GM19240 (cell line): ENCODE measurements around the gene FILIP1.
"Not testable (repeated sequence)": the region's sequence is repeated elsewhere in the genome, so short reads cannot be mapped to it uniquely, and the experiment has no call there.

Experiments
- DNase-seq: peaks from one replicate; pipeline ENCODE4 v3.0.0; 2011; ENCODE audit warnings: low spot score; ENCODE audit not compliant: insufficient read length

Gene FILIP1

GRCh38 chr6:75421316-75422023, 72.1 kb downstream of the FILIP1 start:
- DNase-seq = no peak

DNA sequence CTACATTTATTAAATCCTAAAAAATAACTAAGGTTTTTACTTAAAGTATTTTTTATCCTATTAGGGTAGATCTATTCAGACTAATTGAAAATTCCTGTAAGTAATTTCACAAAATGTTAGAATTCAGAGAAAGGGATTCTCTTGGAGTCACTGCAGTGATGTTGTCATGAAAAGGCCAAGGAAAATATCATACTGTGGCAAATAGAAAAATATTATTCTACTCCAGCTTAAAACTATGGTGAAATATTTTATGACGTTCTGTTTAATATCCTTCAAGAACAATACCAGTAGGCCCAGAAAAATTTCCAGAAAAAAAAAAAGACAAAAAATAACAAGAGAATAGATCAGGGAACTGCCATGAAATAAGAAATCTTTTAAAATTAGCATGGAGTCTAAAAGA, 73.6 kb downstream of the FILIP1 start:
- DNase-seq = no peak

GRCh38 chr6:75419416-75419815, 74.2 kb downstream of the FILIP1 start:
- no peak for DNase-seq

- no peak for DNase-seq
Observed at GRCh38 chr6:75418233-75418632, 75.4 kb downstream of the FILIP1 start.

DNA sequence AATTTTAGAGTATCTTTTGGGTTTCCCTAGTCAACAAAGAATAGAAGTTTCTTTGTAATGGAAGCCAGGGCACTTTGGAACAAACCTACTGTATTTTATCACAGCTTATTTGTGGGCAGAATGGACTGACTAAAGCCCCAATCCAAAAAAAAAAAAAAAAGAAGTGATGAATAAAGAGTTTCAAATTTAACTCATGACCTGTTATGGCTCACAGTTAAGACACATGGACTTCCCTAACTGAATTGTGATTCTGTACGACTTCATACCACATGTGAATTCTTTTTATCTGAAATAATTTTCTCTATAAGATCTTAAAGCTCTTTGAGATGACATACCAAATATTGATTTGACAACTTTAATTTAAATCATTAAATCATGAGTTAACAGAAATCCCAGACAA, 77.2 kb downstream of the FILIP1 start:
- DNase-seq = no peak

DNA sequence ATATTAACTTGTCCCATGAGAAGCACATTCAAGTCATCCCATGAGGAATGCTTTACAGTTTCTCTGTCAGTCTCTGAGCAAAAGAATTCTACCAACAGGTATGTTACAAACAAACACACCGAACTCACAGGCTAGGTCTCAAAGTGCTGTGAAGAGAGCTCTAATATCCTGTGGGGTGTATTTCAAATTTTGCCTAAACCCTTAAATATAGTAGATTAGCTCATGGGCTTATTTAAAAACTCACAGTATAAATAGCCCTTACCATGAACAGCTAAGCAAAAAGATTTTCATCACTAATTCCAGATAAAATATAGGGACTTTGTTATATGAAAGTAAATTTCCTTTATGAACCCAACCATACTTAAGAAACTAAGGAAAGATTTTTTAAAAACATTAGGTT, 77.8 kb downstream of the FILIP1 start:
- no peak for DNase-seq

- DNase-seq = no peak
Observed at GRCh38 chr6:75414445-75415021, 79.1 kb downstream of the FILIP1 start.

DNA sequence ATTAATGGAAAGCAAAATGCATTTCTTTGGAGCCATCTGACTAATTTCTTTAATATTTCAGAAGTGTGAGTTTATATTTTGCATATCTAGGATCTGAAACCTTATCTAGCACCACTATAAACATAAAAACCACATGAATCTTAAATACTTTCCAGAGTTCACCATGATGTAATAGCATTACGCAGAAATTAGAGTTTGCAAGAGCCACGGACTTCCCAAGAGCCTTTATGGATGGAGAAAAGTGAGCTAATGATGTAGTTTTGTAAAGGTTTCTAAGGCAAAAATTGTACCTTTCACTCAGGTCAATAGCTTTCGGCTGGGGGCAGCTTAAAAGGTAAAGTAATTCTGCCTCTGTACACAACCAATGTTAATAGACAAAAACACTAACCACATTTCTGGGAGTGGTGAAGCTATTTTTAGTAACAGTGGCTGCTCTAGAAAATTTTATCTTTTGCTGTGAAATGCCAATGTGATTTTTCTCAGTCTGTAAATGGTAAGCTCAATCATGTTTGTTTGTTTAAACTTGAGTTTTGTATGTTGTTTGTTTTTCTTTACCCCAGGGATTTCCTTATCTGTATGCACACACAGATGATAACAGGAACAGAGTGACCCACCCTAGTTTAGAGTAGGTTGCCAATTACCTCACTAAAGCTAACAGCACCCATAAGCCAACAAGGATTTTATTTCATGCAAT, 80.5 kb downstream of the FILIP1 start:
- no peak for DNase-seq

DNA sequence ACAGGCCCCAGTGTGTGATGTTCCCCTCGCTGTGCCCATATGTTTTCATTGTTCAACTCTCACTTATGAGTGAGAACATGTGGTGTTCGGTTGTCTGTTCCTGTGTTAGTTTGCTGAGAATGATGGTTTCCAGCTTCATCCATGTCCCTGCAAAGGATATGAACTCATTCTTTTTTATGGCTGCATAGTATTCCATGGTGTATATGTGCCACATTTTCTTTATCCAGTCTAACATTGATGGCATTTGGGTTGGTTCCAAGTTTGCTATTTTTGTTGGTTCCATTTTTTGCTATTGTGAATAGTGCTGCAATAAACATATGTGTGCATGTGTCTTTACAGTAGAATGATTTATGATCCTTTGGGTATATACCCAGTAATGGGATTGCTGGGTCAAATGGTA, 83.0 kb downstream of the FILIP1 start:
- DNase-seq = not testable (repeated sequence)

DNA sequence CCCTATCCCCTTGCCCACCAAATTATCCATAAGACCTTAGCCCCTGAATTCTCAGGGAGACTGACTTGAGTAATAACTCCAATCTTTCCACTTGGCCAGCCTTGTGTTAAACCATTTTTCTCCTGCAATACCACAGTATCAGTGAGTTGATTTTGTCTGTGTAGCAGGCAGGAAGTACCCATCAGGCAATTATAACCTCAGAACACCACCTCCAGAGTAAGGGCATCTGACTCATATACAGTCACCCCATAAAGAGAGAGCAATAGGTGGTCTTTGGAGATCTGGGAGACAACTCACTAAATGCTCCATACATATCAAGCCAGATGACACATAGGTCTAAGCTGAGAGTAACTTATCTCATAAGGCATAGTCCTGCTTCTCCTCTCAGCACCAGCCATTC, 83.7 kb downstream of the FILIP1 start:
- no peak for DNase-seq

DNA sequence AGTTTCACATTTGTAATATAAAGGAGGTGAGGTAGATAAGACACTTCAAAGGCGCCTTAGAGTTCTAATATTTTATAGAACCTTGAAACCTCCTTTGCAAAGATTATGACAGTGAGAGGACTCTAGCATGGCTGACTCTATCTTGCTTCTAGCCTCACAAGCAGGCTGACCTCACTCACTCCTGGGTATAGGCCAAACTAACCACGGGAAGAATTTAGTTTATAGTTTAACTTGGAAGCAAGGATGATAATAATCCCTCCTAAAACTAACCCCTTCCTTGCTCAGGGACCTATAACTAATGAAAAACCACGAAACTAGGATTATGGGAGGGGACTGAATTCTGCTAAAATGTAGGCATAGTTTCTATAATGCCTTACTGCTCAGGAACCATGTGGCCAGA, 84.3 kb downstream of the FILIP1 start:
- DNase-seq = no peak

DNA sequence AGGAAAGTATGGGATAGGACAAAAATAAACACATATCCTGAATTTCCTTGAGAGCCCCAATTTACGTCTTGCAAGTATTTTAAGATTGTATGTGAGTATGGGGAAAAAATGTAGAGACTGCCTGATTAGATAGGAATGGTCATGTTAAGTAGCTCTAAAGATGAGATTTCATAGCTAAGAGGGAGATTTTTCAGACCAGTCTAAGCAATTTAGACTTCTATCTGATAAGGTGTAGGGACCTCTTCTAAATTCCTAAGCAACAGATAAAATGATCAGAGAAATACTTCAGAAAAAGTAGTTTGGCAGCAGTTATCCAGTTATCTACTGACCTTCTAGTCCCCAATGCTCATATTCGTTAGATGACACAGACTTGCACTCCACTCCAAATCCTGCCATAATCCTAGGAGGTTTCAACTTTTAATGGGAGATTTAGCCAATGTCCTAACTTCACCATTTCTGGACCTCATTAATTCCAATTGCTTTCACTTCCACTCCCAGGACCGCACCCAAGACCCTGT, 90.0 kb downstream of the FILIP1 start:
- no peak for DNase-seq

GRCh38 chr6:75402296-75402695, 91.3 kb downstream of the FILIP1 start:
- DNase-seq = no peak

DNA sequence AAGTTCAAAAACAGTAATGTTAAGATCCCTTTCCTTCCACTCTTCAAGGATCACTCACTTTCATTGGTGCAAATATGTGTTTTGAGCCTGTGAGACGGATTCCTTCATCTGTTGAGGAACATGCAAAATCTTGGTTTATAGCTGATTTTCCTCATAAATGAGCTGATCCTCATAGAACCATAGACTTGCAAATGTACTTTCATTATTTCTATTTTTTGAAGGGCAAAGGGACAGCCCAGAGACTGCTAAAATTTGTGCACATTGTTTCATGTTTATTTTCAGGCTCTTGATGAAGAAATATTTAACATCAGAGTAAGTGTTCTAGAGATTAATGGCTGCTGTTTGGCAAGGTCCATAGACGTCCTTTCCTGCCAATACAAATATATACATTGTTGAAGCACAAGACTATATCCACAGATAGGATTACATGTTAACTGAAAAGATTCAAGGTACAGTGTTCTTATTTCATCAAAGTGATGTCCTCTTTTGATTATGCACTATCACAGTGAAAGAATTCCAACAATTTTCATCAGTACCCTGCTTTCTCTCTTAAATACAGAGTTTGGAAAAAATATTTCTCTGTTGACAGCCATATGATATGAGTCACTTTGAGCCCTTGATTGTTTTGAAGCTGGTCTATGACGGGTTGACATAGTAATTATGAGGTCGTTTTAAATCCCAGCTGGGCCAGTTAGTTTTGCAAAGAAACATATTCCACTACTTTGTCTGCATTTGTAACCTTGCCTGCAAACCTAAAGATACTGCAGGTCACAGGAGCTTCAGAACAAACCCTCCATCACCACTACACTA, 95.7 kb downstream of the FILIP1 start:
- DNase-seq = no peak

DNA sequence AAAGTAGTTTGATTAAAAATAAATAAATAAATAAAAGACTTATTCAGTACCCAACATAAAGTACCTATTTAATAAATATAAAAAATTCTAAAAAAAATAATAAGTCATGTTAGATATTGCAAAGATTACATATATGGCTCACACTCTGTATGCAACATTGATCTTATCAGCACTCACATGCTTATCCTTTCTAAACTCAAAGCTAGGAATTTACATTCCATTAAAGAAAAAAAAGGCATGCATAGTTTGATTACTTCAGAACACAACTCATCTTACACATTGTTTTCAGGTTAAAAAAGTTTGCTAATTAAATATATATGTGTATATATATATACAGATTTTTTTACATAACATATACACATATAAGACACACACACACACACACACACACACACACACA, 96.4 kb downstream of the FILIP1 start:
- DNase-seq = no peak

DNA sequence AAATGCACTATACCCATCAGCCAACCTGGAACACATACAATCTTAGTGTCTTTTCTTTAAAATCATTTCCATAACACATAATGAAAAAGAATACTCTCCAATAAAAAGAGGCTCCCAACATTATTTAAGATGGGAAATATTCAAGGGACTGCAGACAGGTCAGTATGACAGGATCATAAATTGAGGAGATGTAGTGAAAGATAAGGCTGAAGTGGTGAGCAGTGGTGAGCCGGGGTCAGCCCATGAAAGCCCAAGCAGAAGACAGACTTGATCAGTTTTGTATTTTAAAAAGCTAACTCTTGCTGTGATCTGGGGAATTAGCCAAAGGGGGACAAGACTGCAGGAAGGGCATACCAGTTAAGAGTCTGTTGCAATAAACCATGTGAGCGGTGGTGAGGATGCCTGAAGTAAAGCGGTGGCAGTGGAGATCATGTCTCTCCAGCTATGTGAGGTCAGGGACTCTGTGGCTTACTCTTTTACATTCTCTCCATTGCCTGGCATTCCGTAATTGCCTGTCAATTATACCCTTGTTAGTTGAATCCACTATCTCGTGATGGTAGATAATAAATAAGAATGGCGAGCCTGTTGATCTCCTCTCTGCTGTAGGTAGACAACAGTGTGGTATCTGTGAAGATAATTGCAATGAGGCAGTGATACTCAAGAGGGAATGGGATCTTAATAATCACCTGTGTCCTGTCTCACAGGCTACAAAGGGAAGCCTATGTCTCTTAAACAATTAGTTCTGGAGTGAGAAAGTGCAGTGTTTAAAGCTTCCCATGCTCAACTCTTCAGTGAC, 97.4 kb downstream of the FILIP1 start:
- DNase-seq = no peak

DNA sequence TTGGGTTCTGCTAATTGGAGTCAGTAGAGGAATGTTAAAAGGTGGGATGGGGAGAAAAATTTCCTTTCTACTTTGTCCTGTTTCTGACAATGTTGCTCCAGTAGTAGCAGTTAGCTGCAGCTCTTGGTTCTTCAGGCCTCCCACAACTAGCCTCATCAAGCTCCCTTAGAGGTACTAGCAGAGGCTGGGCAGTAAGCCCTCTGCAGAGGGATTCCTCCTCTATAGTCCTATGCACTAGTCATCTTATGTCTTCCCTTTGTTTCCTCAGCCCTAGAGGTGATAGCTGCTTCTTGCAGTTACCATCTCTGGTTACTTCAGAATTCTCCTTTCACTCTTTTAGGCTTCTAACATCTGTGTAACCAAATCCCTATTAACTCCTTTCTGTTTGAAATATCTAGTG, 99.8 kb downstream of the FILIP1 start:
- DNase-seq = no peak

DNA sequence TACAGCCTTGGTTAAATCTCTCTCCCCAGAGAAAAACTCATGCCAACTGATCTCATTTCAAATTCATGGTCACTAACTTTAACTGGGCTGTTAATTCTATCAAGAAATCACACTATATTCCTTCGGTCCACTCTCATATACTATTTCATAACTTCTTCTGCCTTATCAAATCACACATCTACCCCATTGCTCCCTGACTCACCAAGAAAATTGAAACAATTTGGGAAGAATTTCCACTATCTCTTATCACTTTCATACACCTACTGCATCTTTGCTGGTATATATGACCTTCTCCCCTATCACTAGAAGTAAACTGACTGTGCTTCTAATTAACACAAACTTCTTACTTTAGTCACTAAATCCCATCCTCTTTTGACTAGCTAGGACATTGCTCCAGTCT, 102.3 kb downstream of the FILIP1 start:
- DNase-seq = no peak

DNA sequence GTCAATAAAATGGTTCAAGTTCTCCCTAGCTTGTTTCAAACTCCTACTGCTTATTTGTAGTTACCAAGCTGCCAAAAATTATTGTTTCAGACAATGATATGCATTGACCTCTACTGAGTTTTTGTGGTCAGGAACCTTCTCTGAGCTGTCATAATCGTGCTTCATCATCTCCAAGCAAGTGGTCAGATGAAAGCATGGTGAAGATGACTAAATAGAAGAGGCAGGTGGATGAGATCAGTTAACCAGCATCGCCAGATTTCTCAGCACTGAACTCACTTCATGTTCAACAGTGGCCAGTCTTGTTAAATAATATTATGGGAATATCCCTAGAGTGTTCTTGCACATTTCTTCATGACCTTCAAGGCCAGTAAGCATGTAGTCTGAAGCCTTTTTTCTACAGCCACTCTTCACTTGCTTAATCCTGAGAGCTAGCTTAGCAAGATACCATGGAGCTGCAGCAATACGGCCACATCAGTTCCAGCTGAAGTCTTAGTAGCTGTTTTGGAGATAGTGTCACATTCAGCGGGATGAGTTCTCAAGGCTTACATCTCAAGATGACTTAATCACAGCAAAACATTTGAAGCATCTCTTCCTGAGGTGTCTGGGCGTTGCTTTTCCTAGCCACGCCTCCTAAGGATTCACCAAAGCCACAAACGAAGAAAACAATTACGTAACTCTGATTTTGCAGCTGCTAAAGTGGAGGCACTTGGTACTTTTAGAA, 107.4 kb downstream of the FILIP1 start:
- no peak for DNase-seq

DNA sequence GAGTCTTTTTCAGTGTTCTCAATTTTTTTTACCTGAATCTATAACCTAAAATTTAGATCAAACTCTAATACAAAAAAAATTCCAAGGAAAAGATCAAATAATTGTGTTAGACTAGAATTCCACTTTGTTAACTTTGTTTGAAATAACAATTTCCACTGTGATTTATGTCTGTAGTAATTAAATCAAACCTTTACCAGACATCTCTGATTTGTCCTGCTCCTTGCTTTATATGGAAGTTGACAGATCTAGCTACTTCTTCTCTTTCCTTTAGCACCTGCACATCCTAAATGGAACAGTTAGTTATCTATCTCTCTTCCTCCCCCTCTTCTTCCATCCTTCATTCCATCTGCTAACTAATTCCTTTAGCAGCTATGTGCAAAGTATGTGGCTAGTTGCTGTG, 109.5 kb downstream of the FILIP1 start:
- DNase-seq = no peak

DNA sequence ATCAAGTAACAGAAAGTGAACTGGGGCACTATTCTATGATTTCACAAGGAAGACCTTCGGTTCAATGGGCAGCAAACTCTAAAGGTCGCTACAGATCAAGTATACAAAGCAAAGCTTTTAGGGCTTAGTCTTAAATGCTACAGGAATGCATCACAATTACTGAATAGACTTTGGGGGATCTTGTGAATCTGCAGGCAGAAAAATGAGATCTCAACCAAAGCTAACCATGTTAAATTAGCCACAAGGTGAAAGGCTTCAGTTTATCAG, 111.0 kb downstream of the FILIP1 start:
- DNase-seq = no peak
